Measurements from ENCODE around the gene STXBP4.

GRCh38 chr17:55037828-55038227 is 69.3 kb downstream of the STXBP4 start:
- TF ChIP-seq CTCF (IDR thresholded peaks at IDR 0.05; ENCODE audit: low read length) (no peak), EZH2 (optimal IDR thresholded peaks at IDR 0.05; ENCODE audit: low read depth, low read length) (no peak)

Data from MM.1S (cell line).